Measurements from ENCODE around the gene GPR31. TPM values are rescaled to one million over a fixed set of nuclear protein-coding genes. Genes with fewer than 3 reads are reported as not detected.
A peak's percentile ranks its signal among the peaks of the same experiment; 100 is the strongest.
"Not testable (repeated sequence)": the region's sequence is repeated elsewhere in the genome, so short reads cannot be mapped to it uniquely, and the experiment has no call there.

Gene GPR31
- total RNA-seq, 4 donors from 2014 or later: not detected

DNA sequence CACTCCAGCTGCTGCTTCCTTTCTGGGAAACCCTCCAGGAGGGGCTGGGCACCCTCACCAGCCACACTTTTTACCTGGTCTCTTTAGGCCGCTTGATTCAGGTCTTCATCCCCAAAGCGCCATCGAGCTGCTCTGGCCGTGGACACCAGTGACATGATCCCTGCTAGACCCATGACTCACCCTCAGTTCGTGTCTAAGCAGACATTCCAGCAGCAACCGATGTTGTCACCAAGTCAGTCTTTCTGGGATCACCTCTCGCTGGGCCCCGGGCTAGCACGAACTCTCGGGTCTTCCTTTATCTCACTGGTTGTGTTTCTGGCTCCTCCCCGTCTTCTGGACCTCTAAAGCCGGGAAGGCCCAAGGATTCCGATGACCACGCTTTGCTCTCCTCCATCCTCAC lies 43.0 kb upstream of the GPR31 start:
- TF ChIP-seq, protein P1, sequence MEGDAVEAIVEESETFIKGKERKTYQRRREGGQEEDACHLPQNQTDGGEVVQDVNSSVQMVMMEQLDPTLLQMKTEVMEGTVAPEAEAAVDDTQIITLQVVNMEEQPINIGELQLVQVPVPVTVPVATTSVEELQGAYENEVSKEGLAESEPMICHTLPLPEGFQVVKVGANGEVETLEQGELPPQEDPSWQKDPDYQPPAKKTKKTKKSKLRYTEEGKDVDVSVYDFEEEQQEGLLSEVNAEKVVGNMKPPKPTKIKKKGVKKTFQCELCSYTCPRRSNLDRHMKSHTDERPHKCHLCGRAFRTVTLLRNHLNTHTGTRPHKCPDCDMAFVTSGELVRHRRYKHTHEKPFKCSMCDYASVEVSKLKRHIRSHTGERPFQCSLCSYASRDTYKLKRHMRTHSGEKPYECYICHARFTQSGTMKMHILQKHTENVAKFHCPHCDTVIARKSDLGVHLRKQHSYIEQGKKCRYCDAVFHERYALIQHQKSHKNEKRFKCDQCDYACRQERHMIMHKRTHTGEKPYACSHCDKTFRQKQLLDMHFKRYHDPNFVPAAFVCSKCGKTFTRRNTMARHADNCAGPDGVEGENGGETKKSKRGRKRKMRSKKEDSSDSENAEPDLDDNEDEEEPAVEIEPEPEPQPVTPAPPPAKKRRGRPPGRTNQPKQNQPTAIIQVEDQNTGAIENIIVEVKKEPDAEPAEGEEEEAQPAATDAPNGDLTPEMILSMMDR (IDR thresholded peaks at IDR 0.05 in 4 of 5, conservative IDR thresholded peaks at IDR 0.05 in 1 of 5): no peak
- no peak for TF ChIP-seq POLR2A (IDR thresholded peaks at IDR 0.05)
- Histone ChIP-seq H3K4me1 (no peaks in the 10 kb centered on the region), H3K36me3 (no peaks in the 10 kb centered on the region), H3K9me3 (no peaks in the 10 kb centered on the region), H3K4me3 (no peak overlapping the region), H3K27me3 (peaks cover 0 to 12% (median 3%) of the 10 kb centered on the region in 3 donors), H3K27ac (no peak overlapping the region)
- in situ Hi-C loops (cut with MboI; ENCODE audit: low sequenced_read_pairs in 4 of 4) (no loop called here), intact Hi-C loops (cut with DNase I; ENCODE audit: low total_unique reads) (no loop called here)
- ATAC-seq (no peak), DNase-seq (no peak)

DNA sequence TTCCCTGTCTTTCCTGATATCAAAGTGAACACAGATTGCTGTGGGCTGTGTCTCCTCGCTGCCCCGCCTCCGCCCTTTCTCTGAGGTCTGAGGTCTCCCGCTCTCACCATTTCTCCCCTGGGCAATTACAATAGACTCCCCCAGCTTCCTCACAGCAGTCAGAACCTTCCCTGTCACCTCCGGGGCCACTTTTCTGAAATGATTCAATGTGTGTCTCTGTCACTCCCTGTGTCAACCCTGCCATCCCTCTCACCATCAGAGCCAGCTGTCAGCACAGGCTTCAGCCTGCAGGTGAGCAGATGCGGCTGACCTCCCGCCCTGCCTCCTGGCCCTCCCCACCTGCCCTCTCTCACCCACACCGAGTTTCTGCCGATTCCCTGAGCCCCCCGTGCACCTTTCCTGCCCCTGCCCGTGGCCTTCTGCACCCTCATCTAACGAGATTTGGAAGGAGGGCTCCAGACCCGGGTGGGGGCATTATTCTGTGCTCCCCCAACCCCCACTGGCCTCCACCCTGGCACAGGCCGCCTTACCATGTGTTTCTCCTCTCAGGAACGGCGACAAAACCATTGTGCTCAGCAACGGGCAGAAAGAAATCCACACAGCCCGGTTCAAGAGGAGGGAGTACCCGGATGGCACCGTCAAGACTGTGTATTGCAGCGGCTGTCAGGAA lies 38.3 kb upstream of the GPR31 start:
- H3K9me3 ChIP-seq; H3K4me1 ChIP-seq; ATAC-seq; H3K27ac ChIP-seq; DNase-seq; H3K4me3 ChIP-seq; in situ Hi-C loops (cut with MboI; ENCODE audit: low sequenced_read_pairs in 4 of 4); H3K36me3 ChIP-seq; intact Hi-C loops (cut with DNase I; ENCODE audit: low total_unique reads): not testable (repeated sequence)
- peaks cover 0 to 12% (median 3%) of the 10 kb centered on the region in 3 donors for H3K27me3 ChIP-seq

DNA sequence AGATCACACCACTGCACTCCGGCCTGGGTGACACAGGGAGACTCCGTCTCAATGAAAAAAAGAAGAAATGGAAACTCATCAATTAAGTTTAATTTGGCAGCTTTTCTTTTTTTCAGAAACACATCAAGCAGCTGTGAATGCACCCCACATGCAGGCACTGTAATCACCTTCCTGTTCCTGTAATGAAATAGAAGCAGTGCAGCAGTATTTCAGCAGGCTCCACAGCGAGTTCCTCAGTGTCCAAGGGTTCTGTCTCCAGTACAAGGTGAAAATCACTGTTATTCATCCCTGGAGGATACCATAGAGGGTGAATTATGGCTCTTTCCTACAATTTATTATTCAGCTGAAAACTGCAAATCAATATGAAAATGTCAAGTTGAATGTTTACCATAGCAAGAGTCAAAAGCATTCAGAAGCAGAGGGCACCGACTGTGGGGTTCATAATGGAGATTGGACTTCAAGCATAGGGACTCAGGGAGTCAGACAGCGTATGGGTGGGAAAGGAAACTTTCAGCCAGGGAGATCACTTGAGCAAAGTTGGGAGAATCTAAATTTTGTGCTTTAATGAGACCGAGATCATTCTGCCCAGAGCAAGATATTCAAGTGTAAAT lies 35.8 kb upstream of the GPR31 start:
- H3K27me3 ChIP-seq; intact Hi-C loops (cut with DNase I; ENCODE audit: low total_unique reads); ATAC-seq; H3K4me1 ChIP-seq; H3K9me3 ChIP-seq; in situ Hi-C loops (cut with MboI; ENCODE audit: low sequenced_read_pairs in 4 of 4); DNase-seq; H3K4me3 ChIP-seq; H3K27ac ChIP-seq; H3K36me3 ChIP-seq: not testable (repeated sequence)

DNA sequence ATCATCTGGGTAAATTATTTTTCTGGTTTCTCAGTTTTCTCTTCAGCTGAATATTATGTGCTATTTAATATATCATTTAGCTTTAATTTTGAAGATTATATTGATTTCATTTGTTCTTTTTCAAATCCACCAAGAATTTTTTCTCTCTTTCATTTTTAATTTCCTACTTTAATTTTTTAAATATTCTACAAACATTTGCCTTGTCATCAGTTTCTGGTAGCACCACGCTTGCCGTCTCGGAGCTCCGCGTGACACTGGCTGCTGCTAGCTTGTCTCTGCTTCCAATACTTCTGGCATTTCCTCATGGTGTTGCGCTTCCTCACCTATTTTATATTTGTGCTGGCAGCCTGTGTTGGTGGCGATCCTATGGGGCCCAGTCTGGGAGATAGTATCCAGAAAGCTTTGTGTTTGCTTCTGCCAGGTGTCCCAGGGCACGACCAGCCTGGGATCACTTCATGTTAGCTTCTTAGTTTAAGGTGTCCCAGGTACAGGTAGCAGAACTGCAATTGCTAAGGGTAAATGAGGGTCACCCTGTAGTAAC lies 33.3 kb upstream of the GPR31 start:
- H3K9me3 ChIP-seq; ATAC-seq; H3K36me3 ChIP-seq; H3K4me1 ChIP-seq; DNase-seq; H3K27ac ChIP-seq; H3K4me3 ChIP-seq; H3K27me3 ChIP-seq; intact Hi-C loops (cut with DNase I; ENCODE audit: low total_unique reads); in situ Hi-C loops (cut with MboI; ENCODE audit: low sequenced_read_pairs in 4 of 4): not testable (repeated sequence)

DNA sequence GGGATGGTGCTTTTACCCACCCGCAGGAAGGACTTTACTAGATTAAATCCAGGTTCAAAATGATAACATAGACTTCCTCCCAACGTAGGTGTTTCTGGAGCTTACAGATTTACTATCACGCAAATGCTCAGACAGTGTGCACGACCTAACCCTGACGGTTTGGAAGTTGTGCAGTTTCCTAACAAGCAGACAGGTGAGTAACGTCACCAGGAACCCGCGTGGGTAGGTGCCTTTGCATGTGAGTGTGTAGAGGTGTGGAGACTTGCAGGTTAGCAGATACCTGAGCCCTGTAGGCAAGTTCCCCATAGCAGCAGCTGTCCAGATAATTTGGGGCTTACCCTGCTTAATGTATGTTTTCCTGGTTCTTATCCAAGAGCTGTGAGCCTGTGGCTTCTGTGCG lies 29.5 kb upstream of the GPR31 start:
- H3K27ac ChIP-seq; H3K4me3 ChIP-seq; ATAC-seq; intact Hi-C loops (cut with DNase I; ENCODE audit: low total_unique reads); H3K4me1 ChIP-seq; DNase-seq; in situ Hi-C loops (cut with MboI; ENCODE audit: low sequenced_read_pairs in 4 of 4); H3K36me3 ChIP-seq; H3K9me3 ChIP-seq; H3K27me3 ChIP-seq: not testable (repeated sequence)

DNA sequence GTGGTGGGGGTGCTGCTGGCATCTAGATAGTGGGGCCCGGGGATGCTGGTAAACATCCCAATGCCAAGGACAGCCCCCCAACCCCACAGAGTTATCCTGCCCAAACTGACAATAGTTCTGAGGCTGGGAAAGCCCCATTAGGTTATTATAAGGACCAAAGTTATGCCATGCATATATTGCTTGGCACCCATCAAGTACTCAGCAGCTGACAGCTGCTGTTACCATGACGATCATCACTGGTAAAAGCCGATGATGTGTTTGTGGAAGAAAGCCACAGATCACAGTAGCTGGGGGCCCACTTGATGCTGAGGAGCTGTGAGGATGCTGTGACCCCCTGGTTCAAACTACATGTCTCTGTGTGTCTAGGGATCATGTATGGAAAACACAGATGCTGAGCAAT lies 27.3 kb upstream of the GPR31 start:
- H3K27ac ChIP-seq; intact Hi-C loops (cut with DNase I; ENCODE audit: low total_unique reads); H3K27me3 ChIP-seq; H3K9me3 ChIP-seq; H3K4me1 ChIP-seq; DNase-seq; H3K4me3 ChIP-seq; ATAC-seq; in situ Hi-C loops (cut with MboI; ENCODE audit: low sequenced_read_pairs in 4 of 4); H3K36me3 ChIP-seq: not testable (repeated sequence)

DNA sequence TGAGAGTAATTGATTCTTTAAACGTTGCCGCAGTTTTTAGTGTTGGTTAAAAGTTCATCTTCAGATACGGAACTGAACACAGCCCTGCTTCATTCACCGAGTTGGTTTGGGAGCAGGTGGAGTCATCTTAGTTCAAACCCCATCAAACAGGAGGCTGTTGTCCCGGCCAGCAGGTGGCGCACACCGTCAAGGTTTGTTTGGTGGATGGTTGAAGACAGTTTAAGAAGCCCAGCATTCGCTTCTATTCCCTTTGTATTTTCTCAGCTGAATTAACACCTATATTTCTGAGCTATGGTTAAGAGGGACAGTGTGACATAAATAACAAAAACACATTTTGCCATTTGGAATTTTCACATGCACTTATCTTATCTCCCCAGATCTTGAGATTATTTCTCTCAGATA lies 25.1 kb upstream of the GPR31 start:
- H3K4me1 ChIP-seq; H3K9me3 ChIP-seq; intact Hi-C loops (cut with DNase I; ENCODE audit: low total_unique reads); H3K27me3 ChIP-seq; H3K27ac ChIP-seq; H3K4me3 ChIP-seq; DNase-seq; in situ Hi-C loops (cut with MboI; ENCODE audit: low sequenced_read_pairs in 4 of 4); H3K36me3 ChIP-seq: not testable (repeated sequence)
- TF ChIP-seq, protein P1 (IDR thresholded peaks at IDR 0.05 in 4 of 5, conservative IDR thresholded peaks at IDR 0.05 in 1 of 5): peak in 1 of 5 experiments; percentile 19
- peak in 1 of 2 donors; percentile 60 for ATAC-seq

DNA sequence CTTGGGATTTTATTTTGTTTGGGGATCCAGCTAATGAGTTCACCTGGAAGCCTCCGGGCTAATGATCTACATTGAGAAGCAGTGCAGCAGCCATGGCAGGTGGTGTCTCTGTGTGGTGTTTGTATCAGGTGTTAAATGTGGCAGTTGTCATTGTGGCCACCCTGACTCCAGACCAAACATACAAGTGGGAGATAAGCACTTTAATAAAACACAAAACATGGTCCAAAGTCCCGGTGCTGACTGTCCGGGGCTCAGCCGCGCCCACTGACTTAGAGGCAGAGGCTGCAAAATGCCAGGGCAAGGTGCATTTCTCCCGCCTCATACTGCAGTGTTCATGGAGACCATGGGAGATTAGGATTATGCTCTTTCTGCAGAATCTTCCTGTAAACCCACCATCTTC lies 23.6 kb upstream of the GPR31 start:
- in situ Hi-C loops (cut with MboI; ENCODE audit: low sequenced_read_pairs in 4 of 4): not testable (repeated sequence)

DNA sequence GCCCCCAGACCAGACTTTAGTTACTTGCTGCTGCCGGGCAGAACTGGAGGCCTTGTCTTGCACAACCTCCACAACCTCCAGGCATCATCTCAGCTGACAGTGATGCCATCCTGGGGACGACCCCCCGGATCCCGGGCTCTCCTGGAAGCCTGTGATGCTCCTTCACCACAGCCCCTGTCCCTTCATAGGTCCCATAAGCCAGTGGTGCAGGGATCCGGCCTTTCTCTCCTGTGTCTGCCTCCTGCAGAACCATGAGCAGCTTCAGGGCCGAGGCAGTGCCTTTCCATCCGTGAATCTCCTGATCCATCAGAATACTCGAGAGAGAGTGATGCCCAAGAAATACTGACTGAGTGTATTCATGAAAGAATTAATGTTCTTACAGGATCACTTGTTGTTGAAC lies 22.3 kb upstream of the GPR31 start:
- H3K9me3 ChIP-seq; H3K27me3 ChIP-seq; intact Hi-C loops (cut with DNase I; ENCODE audit: low total_unique reads); H3K4me3 ChIP-seq; H3K36me3 ChIP-seq; H3K27ac ChIP-seq; DNase-seq; in situ Hi-C loops (cut with MboI; ENCODE audit: low sequenced_read_pairs in 4 of 4); ATAC-seq; H3K4me1 ChIP-seq: not testable (repeated sequence)

More for the DNA sequence above, 23.6 kb upstream of the GPR31 start:
- H3K36me3 ChIP-seq; DNase-seq; H3K27me3 ChIP-seq; H3K4me1 ChIP-seq; ATAC-seq; H3K4me3 ChIP-seq; H3K9me3 ChIP-seq; H3K27ac ChIP-seq; intact Hi-C loops (cut with DNase I; ENCODE audit: low total_unique reads): not testable (repeated sequence)
